HepG2 (cell line): ENCODE measurements around the gene CSNK1A1.

Experiments
- CTCF ChIP-seq: sonication (generic); formaldehyde crosslinking; IDR thresholded peaks from 2 replicates; pipeline ENCODE4 v1.5.0; 2020; ENCODE audit warnings: mild to moderate bottlenecking, missing genetic modification reagents, moderate library complexity
- TCF7L2 ChIP-seq: IDR thresholded peaks from 2 replicates; pipeline ENCODE4 v1.6.1; 2011; ENCODE audit warnings: mild to moderate bottlenecking, low read depth, low read length, moderate library complexity

DNA sequence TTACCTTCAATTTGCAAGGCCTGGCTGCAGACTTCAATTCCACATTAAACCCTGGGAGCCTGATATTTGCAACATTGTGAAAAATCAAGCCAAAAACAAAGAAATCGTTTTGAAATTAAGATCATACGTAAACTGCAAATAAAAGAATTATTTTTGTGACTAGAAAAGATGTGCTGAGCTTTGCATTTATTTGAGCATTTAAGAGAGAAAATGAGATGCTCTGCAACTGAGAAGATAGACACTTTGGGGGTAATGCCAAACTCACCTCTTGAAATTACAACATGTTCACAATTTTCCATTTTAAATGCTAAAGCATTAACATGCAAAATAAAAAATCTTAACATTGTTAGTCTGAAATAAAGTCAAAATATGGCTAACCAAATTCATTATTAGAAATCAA lies 46.6 kb downstream of the CSNK1A1 start:
- TF ChIP-seq CTCF (CRISPR knock-in tag) (no peak), TCF7L2 (no peak)
